Parathyroid adenoma (tissue), 2 donors: ENCODE results near the gene SNX21.
"Not testable (repeated sequence)": the region's sequence is repeated elsewhere in the genome, so short reads cannot be mapped to it uniquely, and the experiment has no call there.

ENCODE experiments used
- H2AFZ ChIP-seq: fragments of 300-600 bp; sonication (generic); one replicate; pipeline ENCODE4 v1.7.0; 2017; ENCODE audit warnings: antibody characterized with exemption, mild to moderate bottlenecking
- H3K27ac ChIP-seq: fragments of 300-600 bp; sonication (generic); one replicate; pipeline ENCODE4 v1.7.0; 2017
- H3K27me3 ChIP-seq: fragments of 300-600 bp; sonication (generic); one replicate; pipeline ENCODE4 v1.7.0; 2017; ENCODE audit warnings: low read length; ENCODE audit not compliant: control insufficient read depth, insufficient read depth
- H3K36me3 ChIP-seq: fragments of 300-600 bp; sonication (generic); one replicate; pipeline ENCODE4 v1.7.0; 2017; ENCODE audit warnings: low read length; ENCODE audit not compliant: control insufficient read depth, insufficient read depth
- H3K4me1 ChIP-seq: fragments of 300-600 bp; sonication (generic); one replicate; pipeline ENCODE4 v1.7.0; 2017; ENCODE audit warnings: control low read depth
- H3K4me2 ChIP-seq: fragments of 300-600 bp; sonication (generic); one replicate; pipeline ENCODE4 v1.7.0; 2017; ENCODE audit warnings: low read length
- H3K4me3 ChIP-seq: fragments of 300-600 bp; sonication (generic); one replicate; pipeline ENCODE4 v1.7.0; 2017; ENCODE audit warnings: low read depth, low read length
- H3K79me2 ChIP-seq: fragments of 300-600 bp; sonication (generic); one replicate; pipeline ENCODE4 v1.7.0; 2017; ENCODE audit warnings: control low read depth
- H3K9ac ChIP-seq: fragments of 300-600 bp; sonication (generic); one replicate; pipeline ENCODE4 v1.7.0; 2017; ENCODE audit warnings: mild to moderate bottlenecking
- H3K9me3 ChIP-seq: fragments of 300-600 bp; sonication (generic); one replicate; pipeline ENCODE4 v1.7.0; 2017; ENCODE audit warnings: low read length; ENCODE audit not compliant: control insufficient read depth
- CTCF ChIP-seq: fragments of 300-600 bp; sonication (generic); IDR thresholded peaks from one replicate; pipeline ENCODE4 v1.7.0; 2017; ENCODE audit warnings: antibody characterized with exemption, mild to moderate bottlenecking
- donor health status: primary hyperparathyroidism.

The SNX21 gene

GRCh38 chr20:45826381-45827019 is 7.1 kb upstream of the SNX21 start:
- TF ChIP-seq CTCF = no peak
- Histone ChIP-seq H3K27ac (peak overlapping the region; percentile 13), H3K79me2 (no peaks in the 10 kb centered on the region), H3K4me1 (peaks cover 13% of the 10 kb centered on the region), H2AFZ (peak overlapping the region; percentile 9), H3K9ac (no peak overlapping the region), H3K4me2 (no peak overlapping the region), H3K36me3 (no peaks in the 10 kb centered on the region), H3K4me3 (no peak overlapping the region), H3K9me3 (no peaks in the 10 kb centered on the region), H3K27me3 (no peaks in the 10 kb centered on the region)

- Histone ChIP-seq H2AFZ (peak within 1 kb of the TSS; percentile 9), H3K4me1 (peaks cover 13% of the 10 kb centered on the region), H3K36me3 (no peaks in the 10 kb centered on the region), H3K4me2 (no peak within 1 kb of the TSS), H3K27me3 (no peaks in the 10 kb centered on the region), H3K4me3 (no peak within 1 kb of the TSS), H3K9ac (no peak within 1 kb of the TSS), H3K27ac (peak within 1 kb of the TSS; percentile 67), H3K9me3 (no peaks in the 10 kb centered on the region), H3K79me2 (no peaks in the 10 kb centered on the region)
- no peak for TF ChIP-seq CTCF
Observed at GRCh38 chr20:45827030-45827652, 6.5 kb upstream of the SNX21 start, which contains the start of gene TNNC2. TSS of gene TNNC2 (minus strand) at chr20:45827312. CDS start at chr20:45827248, 64 bp downstream.

- TF ChIP-seq CTCF = no peak
- no peaks in the 10 kb centered on the region for H3K79me2 ChIP-seq
- no peak overlapping the region for H3K4me3 ChIP-seq
- no peak overlapping the region for H3K4me2 ChIP-seq
- no peak overlapping the region for H3K9ac ChIP-seq
- H3K9me3 ChIP-seq = no peaks in the 10 kb centered on the region
- no peaks in the 10 kb centered on the region for H3K27me3 ChIP-seq
- H2AFZ ChIP-seq = no peak overlapping the region
- H3K27ac ChIP-seq = no peak overlapping the region
- peaks cover 13% of the 10 kb centered on the region for H3K4me1 ChIP-seq
- H3K36me3 ChIP-seq = no peaks in the 10 kb centered on the region
Observed at GRCh38 chr20:45827712-45828111, 5.9 kb upstream of the SNX21 start.

GRCh38 chr20:45828589-45828988 is 5.0 kb upstream of the SNX21 start:
- H3K9me3 ChIP-seq = no peaks in the 10 kb centered on the region
- H3K79me2 ChIP-seq = no peaks in the 10 kb centered on the region
- no peak for TF ChIP-seq CTCF
- peaks cover 18% of the 10 kb centered on the region for H3K4me1 ChIP-seq
- peak overlapping the region; percentile 67 for H3K27ac ChIP-seq
- no peaks in the 10 kb centered on the region for H3K27me3 ChIP-seq
- H3K9ac ChIP-seq = no peak overlapping the region
- no peaks in the 10 kb centered on the region for H3K36me3 ChIP-seq
- no peak overlapping the region for H3K4me3 ChIP-seq
- peak overlapping the region; percentile 63 for H2AFZ ChIP-seq
- no peak overlapping the region for H3K4me2 ChIP-seq

GRCh38 chr20:45829673-45830106 is 3.9 kb upstream of the SNX21 start:
- not testable (repeated sequence) for H3K36me3 ChIP-seq, H3K27me3 ChIP-seq, H3K4me2 ChIP-seq, H3K4me3 ChIP-seq, H3K27ac ChIP-seq, H3K9me3 ChIP-seq, H2AFZ ChIP-seq, H3K79me2 ChIP-seq, H3K9ac ChIP-seq
- H3K4me1 ChIP-seq = peaks cover 14% of the 10 kb centered on the region
